Tibial artery (tissue), 4 donors: ENCODE results near the gene GLIS1.
A peak's percentile ranks its signal among the peaks of the same experiment; 100 is the strongest.

ENCODE experiments used
- DNase-seq, 2 donors: peaks; one replicate each; pipeline ENCODE4 v3.0.0-alpha.2; 2019
- H3K27ac ChIP-seq, 2 donors: fragments of 200-600 bp; sonication (generic) in 1 of 2; 1 replicate in 1 of 2; 2 replicates in 1 of 2; pipeline ENCODE4 v1.5.1; 2018 to 2019; ENCODE audit warnings: mild to moderate bottlenecking in 1 of 2
- H3K27me3 ChIP-seq, 2 donors: fragments of 200-600 bp; sonication (generic) in 1 of 2; one replicate each; pipeline versions ENCODE4 v1.5.1 to v1.6.0; 2016 to 2019
- H3K36me3 ChIP-seq, 3 donors: fragments of 200-600 bp; sonication (generic) in 2 of 3; one replicate each; pipeline ENCODE4 v1.5.1; 2016 to 2019; ENCODE audit warnings: mild to moderate bottlenecking in 2 of 3
- H3K4me1 ChIP-seq, 4 donors: fragments of 200-600 bp; sonication (generic) in 2 of 4; 1 replicate in 3 of 4; 2 replicates in 1 of 4; pipeline ENCODE4 v1.5.1; 2016 to 2019
- H3K4me3 ChIP-seq, 2 donors: fragments of 200-600 bp; sonication (generic) in 1 of 2; 1 replicate in 1 of 2; 2 replicates in 1 of 2; pipeline ENCODE4 v1.5.1; 2018 to 2019; ENCODE audit warnings: mild to moderate bottlenecking in 2 of 2
- H3K9me3 ChIP-seq, 3 donors: fragments of 200-600 bp; sonication (generic) in 1 of 3; one replicate each; pipeline ENCODE4 v1.5.1; 2016 to 2019
- CTCF ChIP-seq, 2 experiments: fragments of 200-600 bp in 1 of 2; fragments of 450-650 bp in 1 of 2; IDR thresholded peaks; one replicate each; pipeline ENCODE4 v1.5.1; 2017 to 2019; ENCODE audit warnings: antibody characterized with exemption in 2 of 2, mild to moderate bottlenecking in 1 of 2, moderate library complexity in 1 of 2
- intact Hi-C: fragments of 100-400 bp; cut with DNase I; formaldehyde crosslinking; loops from one replicate; pipeline ENCODE4 v1.15.0; 2023; ENCODE audit warnings: low total_unique reads

The GLIS1 gene

GRCh38 chr1:53633073-53633704 lies 105.8 kb downstream of the GLIS1 start:
- intact Hi-C loops, result no loop called here
- no peak for DNase-seq
- no peak overlapping the region for H3K4me3 ChIP-seq

GRCh38 chr1:53631622-53632310 lies 107.2 kb downstream of the GLIS1 start:
- H3K27me3 ChIP-seq, result peaks cover 0 to 28% of the 10 kb centered on the region in 2 donors
- intact Hi-C loops, result no loop called here
- DNase-seq, result no peak

More at GRCh38 chr1:53633073-53633704, 105.8 kb downstream of the GLIS1 start:
- no peak for TF ChIP-seq CTCF (IDR thresholded peaks at IDR 0.05)
- no peaks in the 10 kb centered on the region for H3K36me3 ChIP-seq
- no peak overlapping the region for H3K27ac ChIP-seq
- no peaks in the 10 kb centered on the region for H3K4me1 ChIP-seq
- H3K27me3 ChIP-seq, result peaks cover 0 to 25% of the 10 kb centered on the region in 2 donors
- H3K9me3 ChIP-seq, result no peaks in the 10 kb centered on the region

GRCh38 chr1:53629101-53629691 lies 109.8 kb downstream of the GLIS1 start:
- Histone ChIP-seq H3K4me1 (no peaks in the 10 kb centered on the region), H3K9me3 (no peaks in the 10 kb centered on the region), H3K36me3 (no peaks in the 10 kb centered on the region), H3K4me3 (no peak overlapping the region), H3K27ac (no peak overlapping the region), H3K27me3 (peaks cover 0 to 16% of the 10 kb centered on the region in 2 donors)
- no peak for TF ChIP-seq CTCF (IDR thresholded peaks at IDR 0.05)
- intact Hi-C loops, result no loop called here
- DNase-seq, result peak; percentile 8 to 42

More at GRCh38 chr1:53631622-53632310, 107.2 kb downstream of the GLIS1 start:
- Histone ChIP-seq H3K4me1 (no peaks in the 10 kb centered on the region), H3K9me3 (no peaks in the 10 kb centered on the region), H3K36me3 (no peaks in the 10 kb centered on the region), H3K27ac (no peak overlapping the region), H3K4me3 (no peak overlapping the region)
- no peak for TF ChIP-seq CTCF (IDR thresholded peaks at IDR 0.05)

- TF ChIP-seq CTCF (IDR thresholded peaks at IDR 0.05), result no peak
- peak in 1 of 2 donors; percentile 27 for DNase-seq
- Histone ChIP-seq H3K36me3 (no peaks in the 10 kb centered on the region), H3K4me1 (no peaks in the 10 kb centered on the region), H3K27me3 (peaks cover 0 to 12% of the 10 kb centered on the region in 2 donors), H3K4me3 (no peak overlapping the region), H3K9me3 (no peaks in the 10 kb centered on the region), H3K27ac (no peak overlapping the region)
- intact Hi-C loops, result no loop called here
Observed at GRCh38 chr1:53628286-53628955, 110.5 kb downstream of the GLIS1 start.

GRCh38 chr1:53627666-53628065 lies 111.3 kb downstream of the GLIS1 start:
- Histone ChIP-seq H3K27ac (no peak overlapping the region), H3K36me3 (no peaks in the 10 kb centered on the region), H3K9me3 (no peaks in the 10 kb centered on the region), H3K4me1 (no peaks in the 10 kb centered on the region), H3K4me3 (no peak overlapping the region), H3K27me3 (peaks cover 0 to 12% of the 10 kb centered on the region in 2 donors)
- DNase-seq, result peak in 1 of 2 donors; percentile 50
- no peak for TF ChIP-seq CTCF (IDR thresholded peaks at IDR 0.05)
- intact Hi-C loops, result no loop called here
